ENCODE data around the gene WAPL. TPM values are rescaled to one million over a fixed set of nuclear protein-coding genes. Genes with fewer than 3 reads are reported as not detected.

Gene WAPL
- total and polyA plus RNA-seq, 11 donors: 9.4 to 29.9 (median 21.0) TPM

GRCh38 chr10:86556933-86557649 lies 35.5 kb upstream of the WAPL start:
- ATAC-seq (no peak), DNase-seq (no peak)
- no peaks in the 10 kb centered on the region for H3K4me1 ChIP-seq
- no peak overlapping the region for H3K27ac ChIP-seq
- no peak for TF ChIP-seq POLR2A (IDR thresholded peaks at IDR 0.05)
- no peak for TF ChIP-seq CTCF (IDR thresholded peaks at IDR 0.05)
- H3K27me3 ChIP-seq: no peaks in the 10 kb centered on the region
- intact Hi-C loops (cut with DNase I): no loop called here
- no peak overlapping the region for H3K4me3 ChIP-seq
- H3K9me3 ChIP-seq: no peaks in the 10 kb centered on the region
- H3K36me3 ChIP-seq: no peaks in the 10 kb centered on the region
- WGBS, 4 donors: 85 to 89% (median 89%) methylated on average over 15 of the region's 15 CpGs

- no peak overlapping the region for H3K27ac ChIP-seq
- ATAC-seq (no peak), DNase-seq (no peak)
- no peaks in the 10 kb centered on the region for H3K4me1 ChIP-seq
- TF ChIP-seq CTCF (IDR thresholded peaks at IDR 0.05) (no peak), POLR2A (IDR thresholded peaks at IDR 0.05) (no peak)
- no peaks in the 10 kb centered on the region for H3K27me3 ChIP-seq
- intact Hi-C loops (cut with DNase I): no loop called here
- H3K36me3 ChIP-seq: no peaks in the 10 kb centered on the region
- H3K9me3 ChIP-seq: no peaks in the 10 kb centered on the region
- 56 to 72% (median 62%) methylated on average over 3 of the region's 3 CpGs for WGBS, 4 donors
- no peak overlapping the region for H3K4me3 ChIP-seq
Observed at GRCh38 chr10:86556532-86556931, 34.9 kb upstream of the WAPL start.

GRCh38 chr10:86553639-86554038 lies 32.0 kb upstream of the WAPL start:
- no peak overlapping the region for H3K4me3 ChIP-seq
- ATAC-seq: no peak
- no peaks in the 10 kb centered on the region for H3K36me3 ChIP-seq
- no peak for DNase-seq
- peaks cover 0 to 3% (median 0%) of the 10 kb centered on the region in 12 donors for H3K9me3 ChIP-seq
- intact Hi-C loops (cut with DNase I): no loop called here
- TF ChIP-seq CTCF (IDR thresholded peaks at IDR 0.05) (no peak), POLR2A (IDR thresholded peaks at IDR 0.05) (no peak)
- H3K4me1 ChIP-seq: no peaks in the 10 kb centered on the region
- 70 to 82% (median 76%) methylated on average over 4 of the region's 4 CpGs for WGBS, 4 donors
- no peak overlapping the region for H3K27ac ChIP-seq
- H3K27me3 ChIP-seq: no peaks in the 10 kb centered on the region

GRCh38 chr10:86553213-86553612 lies 31.6 kb upstream of the WAPL start:
- peaks cover 0 to 7% (median 0%) of the 10 kb centered on the region in 12 donors for H3K9me3 ChIP-seq
- H3K36me3 ChIP-seq: no peaks in the 10 kb centered on the region
- ATAC-seq (no peak), DNase-seq (no peak)
- WGBS, 4 donors: 54 to 65% (median 57%) methylated on average over 5 of the region's 5 CpGs
- TF ChIP-seq POLR2A (IDR thresholded peaks at IDR 0.05): no peak
- no peak for TF ChIP-seq CTCF (IDR thresholded peaks at IDR 0.05)
- H3K4me1 ChIP-seq: no peaks in the 10 kb centered on the region
- intact Hi-C loops (cut with DNase I): no loop called here
- H3K4me3 ChIP-seq: no peak overlapping the region
- no peaks in the 10 kb centered on the region for H3K27me3 ChIP-seq
- no peak overlapping the region for H3K27ac ChIP-seq

All from heart left ventricle (tissue), 16 donors.